ENCODE measurements around the gene USP4.

- no peak for TF ChIP-seq CTCF (IDR thresholded peaks at IDR 0.05 in 2 of 3, conservative IDR thresholded peaks at IDR 0.05 in 1 of 3; ENCODE audit: borderline replicate concordance in 1 of 3, insufficient read depth in 1 of 3, low read depth in 2 of 3, low read length in 2 of 3)
- no peak for TF ChIP-seq EZH2 (IDR thresholded peaks at IDR 0.05)
- no peak for TF ChIP-seq YY1 (IDR thresholded peaks at IDR 0.05; ENCODE audit: extremely low read depth, insufficient replicate concordance, low read depth, low read length)
- TF ChIP-seq POLR2A (IDR thresholded peaks at IDR 0.05; ENCODE audit: borderline replicate concordance, extremely low read depth, insufficient read depth, insufficient read length), result no peak
- TF ChIP-seq RAD21 (IDR thresholded peaks at IDR 0.05; ENCODE audit: low read depth), result no peak
- TF ChIP-seq REST (IDR thresholded peaks at IDR 0.05; ENCODE audit: low read depth), result no peak
- TF ChIP-seq POLR2AphosphoS5 (IDR thresholded peaks at IDR 0.05; ENCODE audit: low read depth, low read length), result no peak
- TF ChIP-seq EGR1 (IDR thresholded peaks at IDR 0.05; ENCODE audit: low read depth), result no peak
- no peak for TF ChIP-seq ATF3 (IDR thresholded peaks at IDR 0.05)
Observed at GRCh38 chr3:49296781-49297411, 43.0 kb downstream of the USP4 start.
